IMR-90 (cell line): ENCODE results near the gene DGKZ. TPM values are rescaled to one million over a fixed set of nuclear protein-coding genes. Genes with fewer than 3 reads are reported as not detected.

Source experiments
- ATAC-seq: fragments of 200-7000 bp; cut with Tn5 transposase; 2 replicates; pipeline ENCODE4 v1.9.1; 2020; ENCODE audit warnings: low read depth, mild to moderate bottlenecking, moderate library complexity
- BruUV-seq: library from RNA; stranded (reverse); fragments of 400-500 nt; replicated peaks from 2 replicates; lab custom pipeline; 2021; lab: Mats Ljungman, UMichigan
- CTCF ChIA-PET: fragments of 300-600 bp; formaldehyde crosslinking; extraction: SDS; loops from one replicate; lab custom pipeline; 2021; ENCODE audit warnings: antibody characterized with exemption; lab: Yijun Ruan, JAX
- POLR2A ChIA-PET: fragments of 300-600 bp; sonication (Branson Sonifier 250); formaldehyde crosslinking; loops from one replicate; lab custom pipeline; 2022; ENCODE audit warnings: antibody characterized with exemption; ENCODE audit not compliant: unreplicated experiment; lab: Charles Lee
- DNase-seq: peaks from one replicate; pipeline ENCODE4 v3.0.0; 2013
- H2AFZ ChIP-seq: replicated peaks from 2 replicates; pipeline ENCODE3; 2013; ENCODE audit warnings: low read length, mild to moderate bottlenecking; ENCODE audit not compliant: poor library complexity
- H2AK5ac ChIP-seq: 2 replicates; pipeline ENCODE4 v1.6.1; 2013; ENCODE audit warnings: low read depth, low read length, inconsistent platforms
- H2AK9ac ChIP-seq: replicated peaks from 2 replicates; pipeline ENCODE3; 2013; ENCODE audit warnings: mild to moderate bottlenecking, low read depth, low read length, moderate library complexity; ENCODE audit not compliant: poor library complexity
- H2BK120ac ChIP-seq: 2 replicates; pipeline ENCODE4 v1.6.1; 2013; ENCODE audit warnings: low read depth, low read length, inconsistent platforms
- H2BK15ac ChIP-seq: 3 replicates; pipeline ENCODE4 v1.6.1; 2013; ENCODE audit warnings: low read depth, low read length, inconsistent platforms
- H2BK20ac ChIP-seq: 2 replicates; pipeline ENCODE4 v1.6.1; 2013; ENCODE audit warnings: low read depth, mild to moderate bottlenecking, inconsistent platforms, low read length, moderate library complexity
- H2BK5ac ChIP-seq: 2 replicates; pipeline ENCODE4 v1.6.1; 2013; ENCODE audit warnings: mild to moderate bottlenecking, low read depth, low read length, inconsistent platforms; ENCODE audit not compliant: poor library complexity, severe bottlenecking
- H3K14ac ChIP-seq: replicated peaks from 2 replicates; pipeline ENCODE4 v1.6.1; 2013; ENCODE audit warnings: low read depth, low read length, inconsistent platforms
- H3K18ac ChIP-seq: 2 replicates; pipeline ENCODE4 v1.6.1; 2013; ENCODE audit warnings: low read depth, low read length, control low read depth
- H3K23ac ChIP-seq: 2 replicates; pipeline ENCODE4 v1.6.1; 2013; ENCODE audit warnings: low read depth, low read length, inconsistent platforms
- H3K27ac ChIP-seq: 2 replicates; pipeline ENCODE4 v1.5.1; 2013; ENCODE audit warnings: mild to moderate bottlenecking, control low read depth, low read length; ENCODE audit not compliant: insufficient read depth
- H3K27me3 ChIP-seq: 2 replicates; pipeline ENCODE4 v1.6.1; 2013; ENCODE audit warnings: low read length; ENCODE audit not compliant: control insufficient read depth, insufficient read depth
- H3K36me3 ChIP-seq: 2 replicates; pipeline ENCODE4 v1.6.1; 2013; ENCODE audit warnings: low read length, mixed read lengths; ENCODE audit not compliant: control insufficient read depth, insufficient read depth
- H3K4ac ChIP-seq: 2 replicates; pipeline ENCODE4 v1.6.1; 2013; ENCODE audit warnings: low read depth, low read length, inconsistent platforms
- H3K4me1 ChIP-seq: 2 replicates; pipeline ENCODE4 v1.6.1; 2013; ENCODE audit warnings: low read length, mixed read lengths; ENCODE audit not compliant: control insufficient read depth, insufficient read depth
- H3K4me2 ChIP-seq: 2 replicates; pipeline ENCODE4 v1.6.1; 2013; ENCODE audit warnings: low read depth, mild to moderate bottlenecking, control low read depth, low read length, moderate library complexity
- H3K4me3 ChIP-seq: 2 replicates; pipeline ENCODE4 v1.5.1; 2013; ENCODE audit warnings: low read depth, mild to moderate bottlenecking, control low read depth, low read length, moderate library complexity; ENCODE audit not compliant: insufficient read depth
- H3K56ac ChIP-seq: 2 replicates; pipeline ENCODE4 v1.6.1; 2013; ENCODE audit warnings: low read length, inconsistent platforms; ENCODE audit not compliant: insufficient read depth; ENCODE audit errors: extremely low read depth
- H3K79me1 ChIP-seq, 2 experiments: 2 replicates each; pipeline ENCODE4 v1.6.1; 2013; ENCODE audit warnings: low read length in 2 of 2, inconsistent platforms in 1 of 2, low read depth in 1 of 2
- H3K9ac ChIP-seq: 2 replicates; pipeline ENCODE4 v1.6.1; 2013; ENCODE audit warnings: low read depth, low read length, control low read depth
- H3K9me1 ChIP-seq: 2 replicates; pipeline ENCODE4 v1.6.1; 2013; ENCODE audit warnings: low read length, inconsistent platforms; ENCODE audit not compliant: insufficient read depth
- H3K9me3 ChIP-seq: 2 replicates; pipeline ENCODE4 v1.6.1; 2013; ENCODE audit warnings: low read length; ENCODE audit not compliant: control insufficient read depth, insufficient read depth
- H4K20me1 ChIP-seq: 2 replicates; pipeline ENCODE4 v1.6.1; 2013; ENCODE audit warnings: low read length, inconsistent platforms; ENCODE audit not compliant: insufficient read depth
- H4K5ac ChIP-seq: 2 replicates; pipeline ENCODE4 v1.6.1; 2013; ENCODE audit warnings: mild to moderate bottlenecking, low read depth, low read length, control low read depth
- H4K8ac ChIP-seq, 2 experiments: 2 replicates each; pipeline ENCODE4 v1.6.1; 2013; ENCODE audit warnings: low read depth in 2 of 2, low read length in 2 of 2, control low read depth in 1 of 2, inconsistent platforms in 1 of 2
- H4K91ac ChIP-seq: 2 replicates; pipeline ENCODE4 v1.6.1; 2013; ENCODE audit warnings: low read depth, low read length, inconsistent platforms; ENCODE audit not compliant: insufficient read depth
- ELK1 ChIP-seq: fragments of 150-350 bp; IDR thresholded peaks from 2 replicates; pipeline ENCODE4 v1.6.1; 2016; ENCODE audit warnings: low read depth, mild to moderate bottlenecking, low read length, moderate library complexity, borderline replicate concordance
- RCOR1 ChIP-seq: IDR thresholded peaks from 2 replicates; pipeline ENCODE4 v1.6.1; 2012; ENCODE audit warnings: mild to moderate bottlenecking, low read length, improper control_type of control experiment; ENCODE audit not compliant: insufficient replicate concordance
- WGBS, 2 experiments: methylation state at CpG; one replicate each; pipeline versions ENCODE4 v1.1.5 to v1.1.7; 2013; ENCODE audit warnings: missing lambda C conversion rate in 2 of 2; ENCODE audit not compliant: insufficient read length in 1 of 2; ENCODE audit errors: extremely low coverage in 2 of 2; 5-methylcytosine and 5-hydroxymethylcytosine counted together
- dilution Hi-C: fragments of 300-500 bp; cut with HindIII; formaldehyde crosslinking; loops from one replicate; pipeline ENCODE4 v1.14.3; 2018; ENCODE audit warnings: low sequenced_read_pairs; ENCODE audit not compliant: unreplicated experiment
- in situ Hi-C: fragments of 300-500 bp; cut with MboI; formaldehyde crosslinking; loops from 3 replicates; pipeline ENCODE4 v1.14.3; 2019; ENCODE audit warnings: low sequenced_read_pairs, inconsistent platforms, mixed read lengths
- intact Hi-C: fragments of 100-400 bp; cut with micrococcal nuclease; formaldehyde crosslinking; loops from 2 replicates; pipeline ENCODE4 v1.10.0; 2022
- polyA plus RNA-seq, 3 experiments: library from polyadenylated mRNA; depleted of rRNA; stranded (reverse); fragments of >200 nt; gene quantifications; 2 replicates each; pipeline ENCODE4 v1.2.3, GENCODE V29; 2012; ENCODE audit warnings: low replicate concordance in 1 of 3
- total RNA-seq: library from RNA; depleted of rRNA; stranded (reverse); fragments of >200 nt; gene quantifications from 2 replicates; pipeline ENCODE4 v1.2.3, GENCODE V29; 2012

The DGKZ gene
- total and polyA plus RNA-seq, 2 of the 4 experiments (the other 2 are of a cell fraction): 46.8 to 62.0 TPM

- TF ChIP-seq RCOR1 (no peak), ELK1 (no peak)
- no peak for ATAC-seq
- ChIA-PET CTCF (no interaction called here), POLR2A (no interaction called here)
- no peak overlapping the region for H4K5ac ChIP-seq
- no peaks in the 10 kb centered on the region for H3K4me1 ChIP-seq
- dilution Hi-C loops: no loop called here
- in situ Hi-C loops: loop anchor here (5.0 kb wide), 1 partner anchor 135 kb away; no protein-coding TSS in a partner anchor
- DNase-seq: no peak
- no peak overlapping the region for H3K14ac ChIP-seq
- no peak overlapping the region for H3K9ac ChIP-seq
- no peak overlapping the region for H3K56ac ChIP-seq
- H3K9me1 ChIP-seq: peaks cover 9% of the 10 kb centered on the region; the same call in 1 of the 2 replicates
- H3K4me2 ChIP-seq: no peak overlapping the region
- no peak overlapping the region for H4K91ac ChIP-seq
- H3K36me3 ChIP-seq: peaks cover 17% of the 10 kb centered on the region
- no peaks in the 10 kb centered on the region for H3K27me3 ChIP-seq
- WGBS, 2 experiments: 98% methylated on average over 9 of the region's 19 CpGs; no CpG with 5 or more reads in 1 of the 2 experiments
- H3K4me3 ChIP-seq: no peak overlapping the region
- no peak overlapping the region for H2AFZ ChIP-seq
- no peak overlapping the region for H3K4ac ChIP-seq
- H4K8ac ChIP-seq: no peak overlapping the region
- no peak overlapping the region for H3K23ac ChIP-seq
- no peak overlapping the region for H2BK20ac ChIP-seq
- no peak overlapping the region for H2BK120ac ChIP-seq
- no peaks in the 10 kb centered on the region for H3K9me3 ChIP-seq
- no TSS peak for BruUV-seq
- no peaks in the 10 kb centered on the region; a peak in 1 of 4 replicates for H3K79me1 ChIP-seq
- H2BK5ac ChIP-seq: no peak overlapping the region
- no peak overlapping the region for H2AK9ac ChIP-seq
- peaks cover 14% of the 10 kb centered on the region for H4K20me1 ChIP-seq
- no peak overlapping the region for H3K27ac ChIP-seq
- intact Hi-C loops: no loop called here
- H2AK5ac ChIP-seq: no peak overlapping the region
- H3K18ac ChIP-seq: no peak overlapping the region
- H2BK15ac ChIP-seq: no peak overlapping the region
These were observed 50.3 kb downstream of the DGKZ start for GRCh38 chr11:46397526-46397925.
